Psoas muscle (tissue), 8 donors: ENCODE data around the gene CYP2W1. TPM values are rescaled to one million over a fixed set of nuclear protein-coding genes. Genes with fewer than 3 reads are reported as not detected.
"Not testable (repeated sequence)": the region's sequence is repeated elsewhere in the genome, so short reads cannot be mapped to it uniquely, and the experiment has no call there.

ENCODE experiments used
- ATAC-seq, 4 donors: fragments of 200-7000 bp; cut with Tn5 transposase; one replicate each; pipeline ENCODE4 v1.9.1; 2020; ENCODE audit warnings: moderate library complexity in 3 of 4, mild to moderate bottlenecking in 2 of 4
- DNase-seq, 2 donors: peaks; one replicate each; pipeline ENCODE4 v3.0.0-alpha.2; 2020
- H3K27ac ChIP-seq: fragments of 200-600 bp; one replicate; pipeline ENCODE4 v1.8.0; 2022
- H3K27me3 ChIP-seq, 3 donors: fragments of 200-600 bp in 1 of 3; one replicate each; pipeline versions ENCODE4 v1.6.1 to v1.8.0; 2013 to 2022; ENCODE audit warnings: low read length in 2 of 3, mild to moderate bottlenecking in 2 of 3, moderate library complexity in 1 of 3; ENCODE audit not compliant: insufficient read depth in 3 of 3
- H3K36me3 ChIP-seq, 2 donors: fragments of 200-600 bp in 1 of 2; one replicate each; pipeline versions ENCODE4 v1.6.1 to v1.8.0; 2013 to 2022; ENCODE audit warnings: low read depth in 1 of 2, mild to moderate bottlenecking in 1 of 2, moderate library complexity in 1 of 2; ENCODE audit not compliant: insufficient read depth in 1 of 2
- H3K4me1 ChIP-seq: fragments of 200-600 bp; one replicate; pipeline ENCODE4 v1.8.0; 2022
- H3K4me3 ChIP-seq: fragments of 200-600 bp; one replicate; pipeline ENCODE4 v1.8.0; 2022; ENCODE audit warnings: mild to moderate bottlenecking
- H3K9me3 ChIP-seq: fragments of 200-600 bp; one replicate; pipeline ENCODE4 v1.8.0; 2022
- CTCF ChIP-seq: fragments of 200-600 bp; IDR thresholded peaks from one replicate; pipeline ENCODE4 v1.8.0; 2022; ENCODE audit warnings: antibody characterized with exemption
- WGBS, 3 donors: extraction: QIAGEN DNeasy Blood & Tissue Kit; methylation state at CpG; one replicate each; pipeline versions ENCODE4 v1.1.6 to v1.1.7; 2013; 5-methylcytosine and 5-hydroxymethylcytosine counted together
- intact Hi-C, 2 donors: fragments of 100-400 bp; cut with DNase I; formaldehyde crosslinking; loops; one replicate each; pipeline versions ENCODE4 v1.11.0 to v1.14.2; 2022
- polyA plus RNA-seq, 3 donors: library from polyadenylated mRNA; stranded (reverse); fragments of 200-250 nt; gene quantifications; one replicate each; pipeline ENCODE4 v1.2.3, GENCODE V29; 2013
- total RNA-seq, 4 donors: library from RNA; stranded (reverse); fragmentation: NEBNext Ultra II Directional in 2 of 4; extraction: Animal tissue kit (Norgen Biotek cat#: 25700) in 2 of 4; gene quantifications; one replicate each; pipeline versions ENCODE4 v1.2.1 to v1.2.4, GENCODE V29; 2021 to 2023
- donor health status: healthy with polysubstance abuse.
- donor health status: DM: no; HTN: no; CAD: no; lungs with moderate emphysema.
- donor health status: Bipolar disorder and iron deficiency.
- donor health status: healthy.
- donor health status: DM: yes; HTN: yes; CAD: no.
- donor health status: DM: no; HTN: no; CAD: no.
- donor health status: DM: no; HTN: no; CAD: no.
- donor health status: DM: yes; HTN: yes; CAD: no.

Gene CYP2W1
- total and polyA plus RNA-seq, 7 donors: not detected

DNA sequence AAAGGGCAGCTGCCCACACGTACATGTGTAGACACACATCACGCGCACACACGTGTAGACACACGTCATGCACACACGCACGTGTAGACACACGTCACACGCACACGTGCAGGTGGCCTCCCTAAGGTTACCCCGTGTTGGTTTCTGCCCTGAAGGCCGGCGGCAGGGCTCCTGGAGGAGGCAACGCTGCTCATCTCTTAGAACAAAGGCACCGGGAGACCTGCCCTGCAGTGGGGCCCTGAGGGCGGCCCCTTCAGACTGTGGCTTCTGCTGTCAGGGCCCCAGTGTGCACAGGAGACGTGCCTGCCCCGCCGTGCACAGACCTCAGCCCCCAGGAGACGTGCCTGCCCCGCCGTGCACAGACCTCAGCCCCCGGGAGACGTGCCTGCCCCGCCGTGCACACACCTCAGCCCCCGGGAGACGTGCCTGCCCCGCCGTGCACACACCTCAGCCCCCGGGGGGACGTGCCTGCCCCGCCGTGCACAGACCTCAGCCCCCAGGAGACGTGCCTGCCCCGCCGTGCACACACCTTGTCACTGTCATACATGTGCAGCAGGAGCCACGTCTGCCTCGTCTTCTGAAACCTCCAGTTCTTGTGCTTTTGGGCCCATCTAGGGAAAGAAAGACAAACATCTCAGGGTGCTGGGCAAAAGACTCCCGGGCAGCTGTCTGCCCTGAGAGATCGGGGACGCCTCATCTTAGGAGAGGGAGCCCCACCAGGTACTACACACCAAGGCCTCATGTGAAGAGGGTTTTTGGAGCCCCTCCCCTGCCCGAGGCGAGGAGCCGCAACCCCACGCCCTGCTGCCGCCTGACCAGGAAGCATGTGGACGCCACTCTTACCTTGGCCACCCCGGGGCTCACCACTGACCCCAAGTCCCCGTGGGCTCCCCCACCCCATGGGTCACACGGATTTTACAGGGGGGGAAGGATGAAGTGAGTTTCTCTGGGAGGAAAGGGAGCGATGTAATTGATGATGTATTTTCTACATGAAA lies 17.3 kb downstream of the CYP2W1 start:
- DNase-seq (no peak), ATAC-seq (no peak)
- intact Hi-C loops: loop anchor here in 1 of 2 donors (10.0 kb wide), 1 partner anchor 175 kb away; no protein-coding TSS in a partner anchor
- H3K4me3 ChIP-seq: no peak overlapping the region
- no peaks in the 10 kb centered on the region for H3K27me3 ChIP-seq
- peaks cover 0 to 6% of the 10 kb centered on the region in 2 donors for H3K36me3 ChIP-seq
- WGBS, 3 donors: 87 to 91% (median 88%) methylated on average over 37 to 52 of the region's 52 CpGs
- no peaks in the 10 kb centered on the region for H3K9me3 ChIP-seq
- TF ChIP-seq CTCF: no peak
- no peak overlapping the region for H3K27ac ChIP-seq
- H3K4me1 ChIP-seq: no peaks in the 10 kb centered on the region

DNA sequence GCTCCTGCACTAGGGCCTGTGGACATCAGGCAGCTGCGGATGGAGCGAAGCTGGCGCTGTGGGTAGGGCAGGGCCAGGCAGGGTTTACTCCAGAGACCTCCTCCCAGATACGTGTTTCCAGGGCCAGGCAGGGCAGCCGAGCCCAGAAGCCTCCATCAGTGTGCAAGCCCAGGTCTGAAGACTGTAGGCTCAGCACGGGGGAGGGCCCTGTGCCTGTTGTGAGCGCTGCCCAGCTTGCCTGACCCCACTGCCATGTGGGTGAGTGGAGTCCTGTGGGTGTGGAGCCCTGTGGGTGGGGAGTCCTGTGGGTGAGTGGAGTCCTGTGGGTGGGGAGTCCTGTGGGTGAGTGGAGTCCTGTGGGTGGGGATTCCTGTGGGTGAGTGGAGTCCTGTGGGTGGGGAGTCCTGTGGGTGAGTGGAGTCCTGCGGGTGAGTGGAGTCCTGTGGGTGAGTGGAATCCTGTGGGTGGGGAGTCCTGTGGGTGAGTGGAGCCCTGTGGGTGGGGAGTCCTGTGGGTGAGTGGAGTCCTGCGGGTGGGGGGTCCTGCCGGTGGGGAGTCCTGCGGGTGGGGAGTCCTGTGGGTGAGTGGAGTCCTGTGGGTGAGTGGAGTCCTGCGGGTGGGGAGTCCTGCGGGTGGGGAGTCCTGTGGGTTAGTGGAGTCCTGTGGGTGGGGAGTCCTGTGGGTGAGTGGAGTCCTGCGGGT lies 18.2 kb downstream of the CYP2W1 start:
- 85 to 92% (median 88%) methylated on average over 13 to 14 of the region's 14 CpGs for WGBS, 3 donors
- intact Hi-C loops, H3K4me3 ChIP-seq, H3K4me1 ChIP-seq, ATAC-seq, H3K27me3 ChIP-seq, H3K9me3 ChIP-seq, H3K27ac ChIP-seq, H3K36me3 ChIP-seq, DNase-seq: not testable (repeated sequence)

DNA sequence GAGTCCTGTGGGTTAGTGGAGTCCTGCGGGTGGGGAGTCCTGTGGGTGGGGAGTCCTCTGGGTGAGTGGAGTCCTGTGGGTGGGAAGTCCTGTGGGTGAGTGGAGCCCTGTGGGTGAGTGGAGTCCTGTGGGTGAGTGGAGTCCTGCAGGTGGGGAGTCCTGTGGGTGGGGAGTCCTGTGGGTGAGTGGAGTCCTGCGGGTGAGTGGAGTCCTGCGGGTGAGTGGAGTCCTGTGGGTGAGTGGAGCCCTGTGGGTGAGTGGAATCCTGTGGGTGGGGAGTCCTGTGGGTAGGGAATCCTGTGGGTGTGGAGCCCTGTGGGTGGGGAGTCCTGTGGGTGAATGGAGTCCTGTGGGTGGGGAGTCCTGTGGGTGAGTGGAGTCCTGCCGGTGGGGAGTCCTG lies 19.0 kb downstream of the CYP2W1 start:
- H3K4me1 ChIP-seq, H3K36me3 ChIP-seq, intact Hi-C loops, ATAC-seq, H3K9me3 ChIP-seq, DNase-seq, H3K27me3 ChIP-seq, H3K27ac ChIP-seq, H3K4me3 ChIP-seq: not testable (repeated sequence)
- WGBS, 3 donors: 91 to 100% (median 100%) methylated on average over 3 to 4 of the region's 4 CpGs

DNA sequence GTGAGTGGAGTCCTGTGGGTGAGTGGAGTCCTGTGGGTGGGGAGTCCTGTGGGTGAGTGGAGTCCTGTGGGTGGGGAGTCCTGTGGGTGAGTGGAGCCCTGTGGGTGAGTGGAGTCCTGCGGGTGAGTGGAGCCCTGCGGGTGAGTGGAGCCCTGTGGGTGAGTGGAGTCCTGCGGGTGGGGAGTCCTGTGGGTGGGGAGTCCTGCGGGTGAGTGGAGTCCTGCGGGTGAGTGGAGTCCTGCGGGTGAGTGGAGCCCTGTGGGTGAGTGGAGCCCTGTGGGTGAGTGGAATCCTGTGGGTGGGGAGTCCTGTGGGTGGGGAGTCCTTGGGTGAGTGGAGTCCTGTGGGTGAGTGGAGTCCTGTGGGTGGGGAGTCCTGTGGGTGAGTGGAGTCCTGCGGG lies 19.5 kb downstream of the CYP2W1 start:
- DNase-seq, intact Hi-C loops, H3K27me3 ChIP-seq, ATAC-seq, H3K4me1 ChIP-seq, H3K9me3 ChIP-seq, H3K4me3 ChIP-seq, H3K36me3 ChIP-seq, H3K27ac ChIP-seq: not testable (repeated sequence)
- 84 to 100% (median 90%) methylated on average over 1 to 7 of the region's 7 CpGs for WGBS, 3 donors

GRCh38 chr7:1004018-1004852 lies 21.3 kb downstream of the CYP2W1 start:
- Histone ChIP-seq H3K36me3 (peaks cover 0 to 3% of the 10 kb centered on the region in 2 donors), H3K9me3 (no peaks in the 10 kb centered on the region), H3K27ac (no peak overlapping the region), H3K4me3 (no peak overlapping the region), H3K4me1 (no peaks in the 10 kb centered on the region), H3K27me3 (no peaks in the 10 kb centered on the region)
- WGBS, 3 donors: 72 to 78% (median 77%) methylated on average over 27 to 32 of the region's 32 CpGs
- DNase-seq: no peak
- intact Hi-C loops: no loop called here
- no peak for TF ChIP-seq CTCF
- no peak for ATAC-seq
